22Rv1 (cell line): ENCODE measurements around the gene B4GALT6.

Experiments used
- H3K27ac ChIP-seq: fragments of 450-650 bp; 2 replicates; pipeline ENCODE4 v1.5.1; 2017
- ZFX ChIP-seq: fragments of 450-650 bp; IDR thresholded peaks from 2 replicates; pipeline ENCODE4 v1.6.1; 2017; ENCODE audit warnings: antibody characterized with exemption, borderline replicate concordance
- TF ChIP-seq, protein P1 (sequence below): fragments of 450-650 bp; IDR thresholded peaks from 2 replicates; pipeline ENCODE4 v1.5.1; 2017; ENCODE audit warnings: mild to moderate bottlenecking

Gene B4GALT6

DNA sequence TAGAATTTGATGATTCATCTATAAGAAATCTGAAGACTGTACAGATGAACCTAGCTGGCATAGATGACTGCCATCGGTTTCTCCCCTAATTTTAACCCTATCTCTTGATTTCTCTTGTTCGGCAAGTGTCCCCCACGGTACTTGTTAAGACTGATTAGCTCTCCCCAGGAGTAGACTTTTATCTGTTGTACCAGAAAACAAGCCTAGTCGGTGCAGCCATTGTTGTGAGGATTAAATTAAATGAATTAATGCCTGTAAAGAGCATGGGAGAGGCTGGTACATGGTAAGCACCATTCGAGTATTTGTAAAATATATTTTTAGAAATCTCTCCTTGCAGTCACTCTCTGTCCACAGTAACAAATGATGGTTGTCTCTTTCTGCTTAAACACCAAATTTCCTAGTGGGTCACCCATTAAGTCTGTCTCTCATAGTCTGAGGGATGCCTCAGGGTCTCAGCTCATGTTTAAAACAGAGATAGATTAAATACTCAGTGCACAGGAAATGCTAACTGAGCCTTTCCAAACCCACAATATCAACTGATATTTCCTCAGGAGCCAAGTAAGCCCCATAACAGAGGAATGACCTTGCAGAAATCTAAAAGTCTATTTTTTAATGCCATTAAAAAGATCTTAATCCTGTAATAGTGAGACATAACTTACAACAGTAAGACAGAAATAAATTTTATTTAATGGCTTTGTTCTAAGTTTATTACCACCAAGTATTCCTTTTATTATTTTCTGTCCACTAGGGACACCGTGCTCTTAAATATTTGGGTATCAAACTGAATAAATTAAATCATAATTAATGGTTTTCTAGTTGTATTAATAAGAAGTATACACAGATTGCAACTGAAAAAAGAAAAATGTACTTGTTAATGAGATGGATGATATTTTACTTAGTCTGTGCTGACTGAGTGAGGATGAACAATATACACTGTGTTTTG is 2.9 kb upstream of the B4GALT6 start:
- H3K27ac ChIP-seq = no peak overlapping the region
- TF ChIP-seq, protein P1, sequence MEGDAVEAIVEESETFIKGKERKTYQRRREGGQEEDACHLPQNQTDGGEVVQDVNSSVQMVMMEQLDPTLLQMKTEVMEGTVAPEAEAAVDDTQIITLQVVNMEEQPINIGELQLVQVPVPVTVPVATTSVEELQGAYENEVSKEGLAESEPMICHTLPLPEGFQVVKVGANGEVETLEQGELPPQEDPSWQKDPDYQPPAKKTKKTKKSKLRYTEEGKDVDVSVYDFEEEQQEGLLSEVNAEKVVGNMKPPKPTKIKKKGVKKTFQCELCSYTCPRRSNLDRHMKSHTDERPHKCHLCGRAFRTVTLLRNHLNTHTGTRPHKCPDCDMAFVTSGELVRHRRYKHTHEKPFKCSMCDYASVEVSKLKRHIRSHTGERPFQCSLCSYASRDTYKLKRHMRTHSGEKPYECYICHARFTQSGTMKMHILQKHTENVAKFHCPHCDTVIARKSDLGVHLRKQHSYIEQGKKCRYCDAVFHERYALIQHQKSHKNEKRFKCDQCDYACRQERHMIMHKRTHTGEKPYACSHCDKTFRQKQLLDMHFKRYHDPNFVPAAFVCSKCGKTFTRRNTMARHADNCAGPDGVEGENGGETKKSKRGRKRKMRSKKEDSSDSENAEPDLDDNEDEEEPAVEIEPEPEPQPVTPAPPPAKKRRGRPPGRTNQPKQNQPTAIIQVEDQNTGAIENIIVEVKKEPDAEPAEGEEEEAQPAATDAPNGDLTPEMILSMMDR = peak; percentile 34
- TF ChIP-seq ZFX = no peak

DNA sequence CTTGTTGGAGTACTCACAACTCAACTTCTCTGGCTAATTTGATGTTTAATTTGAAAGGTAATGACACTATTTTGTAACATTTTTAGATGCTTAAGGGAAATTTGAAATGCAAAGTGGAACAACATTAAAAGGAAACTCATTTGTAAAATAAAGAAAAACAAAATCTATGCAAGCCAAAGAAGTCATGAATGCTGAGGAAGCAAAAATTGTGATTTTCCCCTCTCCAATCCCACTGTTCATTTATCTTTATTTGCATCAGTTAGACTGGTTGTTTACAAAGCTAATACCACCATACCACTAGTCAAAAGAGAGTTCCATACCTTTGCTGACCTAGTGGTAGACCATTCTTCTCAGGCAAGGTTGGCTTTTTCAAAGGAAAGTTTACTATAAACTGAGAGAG is 2.2 kb upstream of the B4GALT6 start:
- TF ChIP-seq, protein P1 = no peak
- no peak overlapping the region for H3K27ac ChIP-seq

GRCh38 chr18:31685097-31686082 is 1.0 kb upstream of the B4GALT6 start:
- TF ChIP-seq, protein P1 = peak; percentile 79
- no peak for TF ChIP-seq ZFX
- peak overlapping the region; percentile 49 for H3K27ac ChIP-seq

DNA sequence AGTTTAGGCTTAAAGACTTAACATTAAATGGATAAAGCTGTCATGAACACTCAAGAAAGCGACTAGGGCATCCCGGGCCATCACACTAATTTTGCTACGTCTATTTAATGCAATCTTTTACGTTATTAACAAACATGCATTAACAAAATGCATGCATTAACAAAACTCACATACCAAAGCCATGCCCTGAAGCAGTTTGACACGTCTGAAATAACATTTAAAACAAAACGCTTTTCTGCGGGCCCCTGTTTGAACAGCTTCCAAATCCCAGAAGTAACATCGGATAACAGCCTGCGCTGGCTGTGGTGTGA is 458 bp downstream of the B4GALT6 start:
- TF ChIP-seq, protein P1 = no peak
- TF ChIP-seq ZFX = no peak
- H3K27ac ChIP-seq = no peak overlapping the region

GRCh38 chr18:31683106-31683505 is 1.3 kb downstream of the B4GALT6 start:
- no peak overlapping the region for H3K27ac ChIP-seq
- no peak for TF ChIP-seq ZFX
- TF ChIP-seq, protein P1 = no peak

GRCh38 chr18:31680831-31681568 is 3.4 kb downstream of the B4GALT6 start:
- TF ChIP-seq, protein P1 = peak; percentile 68
- no peak for TF ChIP-seq ZFX
- H3K27ac ChIP-seq = no peak overlapping the region
